Measurements from ENCODE around the gene NOXA1. TPM values are rescaled to one million over a fixed set of nuclear protein-coding genes. Genes with fewer than 3 reads are reported as not detected.
A peak's percentile ranks its signal among the peaks of the same experiment; 100 is the strongest.

Gene NOXA1
- polyA plus RNA-seq, 3 donors, result 1.3 to 9.4 (median 1.6) TPM

GRCh38 chr9:137407590-137408300 lies 15.4 kb upstream of the NOXA1 start:
- WGBS (ENCODE audit: insufficient coverage), result 82% methylated on average over 21 of the region's 31 CpGs

More at GRCh38 chr9:137407590-137408300, 15.4 kb upstream of the NOXA1 start:
- H3K4me1 Mint-ChIP-seq, result peaks cover 10% of the 10 kb centered on the region
- H3K9ac ChIP-seq (ENCODE audit: insufficient read depth, low read length, poor library complexity, severe bottlenecking), result no peak overlapping the region
- intact Hi-C loops (cut with micrococcal nuclease), result loop anchor here (2.0 to 5.0 kb wide), 3 partner anchors 80 to 113 kb away; no protein-coding TSS in a partner anchor
- H2AFZ ChIP-seq (ENCODE audit: insufficient read depth, low read depth, low read length, poor library complexity, severe bottlenecking), result no peak overlapping the region
- no peak overlapping the region for H3K27ac ChIP-seq (ENCODE audit: low read depth in 1 of 2, low read length in 2 of 2)
- no peak overlapping the region for H3K4me2 ChIP-seq (replicated peaks; ENCODE audit: extremely low read depth, low read length, poor library complexity, severe bottlenecking)
- no peak for TF ChIP-seq CTCF (IDR thresholded peaks at IDR 0.05)
- H3K4me3 Mint-ChIP-seq, result peak overlapping the region in 1 of 2 donors; percentile 30
- H3K36me3 Mint-ChIP-seq, result peaks cover 6 to 7% of the 10 kb centered on the region in 2 donors
- no peaks in the 10 kb centered on the region for H3K36me3 ChIP-seq (replicated peaks in 1 of 2; ENCODE audit: control insufficient read depth in 1 of 2, insufficient read depth in 2 of 2, low read length in 2 of 2)
- peaks cover 47% of the 10 kb centered on the region for H4K20me1 ChIP-seq (ENCODE audit: insufficient read depth, low read length)
- no peak overlapping the region for H3K4me3 ChIP-seq (replicated peaks in 1 of 3; ENCODE audit: low read depth in 2 of 3, low read length in 3 of 3)
- H3K27ac Mint-ChIP-seq, result no peak overlapping the region
- H3K9me3 ChIP-seq (replicated peaks in 1 of 2; ENCODE audit: control insufficient read depth in 1 of 2, insufficient read depth in 1 of 2, low read length in 2 of 2), result peaks cover 3 to 10% of the 10 kb centered on the region in 2 donors
- H3K4me1 ChIP-seq (ENCODE audit: control insufficient read depth in 1 of 2, insufficient read depth in 2 of 2, low read length in 2 of 2), result peaks cover 13 to 14% of the 10 kb centered on the region in 2 donors
- peaks cover 9 to 39% of the 10 kb centered on the region in 2 donors for H3K27me3 ChIP-seq (ENCODE audit: control insufficient read depth in 2 of 2, insufficient read depth in 2 of 2, low read length in 2 of 2)
- H3K79me2 ChIP-seq (ENCODE audit: insufficient read depth, low read length), result peaks cover 1% of the 10 kb centered on the region
- peaks cover 27 to 63% (median 42%) of the 10 kb centered on the region in 3 donors for H3K27me3 Mint-ChIP-seq (ENCODE audit: low read depth in 3 of 3)
- no peak for DNase-seq
- H3K9me3 Mint-ChIP-seq, result peaks cover 0 to 9% (median 8%) of the 10 kb centered on the region in 7 donors
